GM21423 (cell line): ENCODE data around the gene GNAQ.

ENCODE experiments used
- ATAC-seq: cut with Tn5 transposase; IDR thresholded peaks from one replicate; pipeline ENCODE4 v1.9.1; 2021; ENCODE audit warnings: mild to moderate bottlenecking, moderate library complexity; ENCODE audit not compliant: unreplicated experiment

The GNAQ gene

GRCh38 chr9:77910194-77910621 is 121.4 kb downstream of the GNAQ start:
- no peak for ATAC-seq

- ATAC-seq, result no peak
Observed at GRCh38 chr9:77909306-77909705, 122.3 kb downstream of the GNAQ start.

- ATAC-seq, result no peak
Observed at GRCh38 chr9:77908293-77908692, 123.3 kb downstream of the GNAQ start.

GRCh38 chr9:77907585-77907984 is 124.0 kb downstream of the GNAQ start:
- no peak for ATAC-seq

GRCh38 chr9:77906991-77907390 is 124.6 kb downstream of the GNAQ start:
- ATAC-seq, result no peak

GRCh38 chr9:77903666-77904285 is 127.8 kb downstream of the GNAQ start:
- no peak for ATAC-seq

- ATAC-seq, result no peak
Observed at GRCh38 chr9:77901771-77902170, 129.8 kb downstream of the GNAQ start.

GRCh38 chr9:77901018-77901417 is 130.6 kb downstream of the GNAQ start:
- ATAC-seq, result no peak

GRCh38 chr9:77899679-77900354 is 131.8 kb downstream of the GNAQ start:
- no peak for ATAC-seq

GRCh38 chr9:77898864-77899263 is 132.7 kb downstream of the GNAQ start:
- ATAC-seq, result no peak

GRCh38 chr9:77896938-77897667 is 134.5 kb downstream of the GNAQ start:
- ATAC-seq, result no peak

- no peak for ATAC-seq
Observed at GRCh38 chr9:77896269-77896937, 135.2 kb downstream of the GNAQ start.

- no peak for ATAC-seq
Observed at GRCh38 chr9:77893706-77894105, 137.9 kb downstream of the GNAQ start.

GRCh38 chr9:77892955-77893514 is 138.6 kb downstream of the GNAQ start:
- no peak for ATAC-seq

- peak; percentile 84 for ATAC-seq
Observed at GRCh38 chr9:77892171-77892570, 139.4 kb downstream of the GNAQ start.

GRCh38 chr9:77891128-77891800 is 140.3 kb downstream of the GNAQ start:
- no peak for ATAC-seq

GRCh38 chr9:77887662-77888061 is 143.9 kb downstream of the GNAQ start:
- no peak for ATAC-seq

- no peak for ATAC-seq
Observed at GRCh38 chr9:77885104-77885672, 146.4 kb downstream of the GNAQ start.

- no peak for ATAC-seq
Observed at GRCh38 chr9:77883846-77884771, 147.5 kb downstream of the GNAQ start.
